CD4-positive, alpha-beta T cell treated with Interleukin-2 at 100 ng/mL for 4 hours (primary cell): ENCODE results near the gene EPHA4.
A peak's percentile ranks its signal among the peaks of the same experiment; 100 is the strongest.

Experiments
- DNase-seq: peaks from one replicate; pipeline ENCODE4 v3.0.0-alpha.2; 2020; ENCODE audit warnings: low spot score

The EPHA4 gene

DNA sequence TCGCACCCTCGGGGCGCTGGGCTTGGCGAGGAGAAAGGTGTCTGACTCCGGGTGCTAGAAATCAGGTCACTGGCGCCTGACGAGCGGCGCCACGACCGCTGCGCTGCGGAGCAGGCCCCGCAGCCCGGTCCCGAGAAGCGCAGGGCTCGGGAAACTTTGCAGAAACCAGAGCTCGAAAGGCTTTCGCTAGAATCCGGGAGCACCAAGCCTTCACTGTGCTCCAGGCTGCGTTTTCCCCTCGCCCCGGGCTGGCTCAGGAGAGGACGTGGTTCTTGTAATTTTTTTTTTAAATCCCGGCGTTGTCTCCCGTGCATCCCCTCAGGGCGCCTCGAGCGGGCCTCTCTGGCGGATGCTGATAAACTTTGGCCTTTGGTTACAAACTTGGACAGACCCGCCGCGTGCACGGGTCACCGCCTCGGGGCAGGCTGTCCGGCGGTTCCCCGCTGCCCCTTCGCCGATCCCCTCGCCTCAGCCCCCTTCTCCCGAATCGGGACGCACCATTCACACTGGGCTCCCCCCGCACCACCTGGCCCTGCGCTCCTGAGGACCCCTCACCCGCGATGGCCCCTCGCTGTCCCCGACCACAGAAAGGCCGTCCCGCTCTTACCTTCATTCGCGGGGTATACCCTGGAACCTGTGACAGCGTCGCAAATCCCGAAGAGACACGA is 419 bp downstream of the EPHA4 start:
- peak; percentile 24 for DNase-seq

DNA sequence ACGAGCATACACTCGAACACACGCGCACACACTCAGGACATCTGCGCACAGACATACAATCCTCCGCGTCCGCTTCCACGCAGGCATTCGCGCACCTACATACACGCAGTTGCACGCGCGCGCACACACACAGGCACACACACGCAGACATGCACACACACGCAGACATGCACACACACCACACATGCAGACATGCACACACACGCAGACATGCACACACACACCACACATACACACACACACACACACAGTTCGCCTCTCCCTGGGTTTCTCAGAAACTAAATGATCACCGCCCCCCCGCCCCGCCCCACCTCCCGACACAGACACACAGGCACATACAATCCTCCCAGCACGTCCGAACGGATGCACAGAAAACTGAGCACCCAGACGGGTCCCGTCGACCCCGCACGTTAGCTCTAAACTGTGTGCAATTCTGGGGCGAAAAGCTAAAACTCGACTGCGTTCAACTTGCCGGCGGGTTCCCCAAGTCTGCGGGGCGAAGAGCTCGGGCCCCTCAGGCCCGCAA is 1.0 kb downstream of the EPHA4 start:
- DNase-seq = peak; percentile 61

DNA sequence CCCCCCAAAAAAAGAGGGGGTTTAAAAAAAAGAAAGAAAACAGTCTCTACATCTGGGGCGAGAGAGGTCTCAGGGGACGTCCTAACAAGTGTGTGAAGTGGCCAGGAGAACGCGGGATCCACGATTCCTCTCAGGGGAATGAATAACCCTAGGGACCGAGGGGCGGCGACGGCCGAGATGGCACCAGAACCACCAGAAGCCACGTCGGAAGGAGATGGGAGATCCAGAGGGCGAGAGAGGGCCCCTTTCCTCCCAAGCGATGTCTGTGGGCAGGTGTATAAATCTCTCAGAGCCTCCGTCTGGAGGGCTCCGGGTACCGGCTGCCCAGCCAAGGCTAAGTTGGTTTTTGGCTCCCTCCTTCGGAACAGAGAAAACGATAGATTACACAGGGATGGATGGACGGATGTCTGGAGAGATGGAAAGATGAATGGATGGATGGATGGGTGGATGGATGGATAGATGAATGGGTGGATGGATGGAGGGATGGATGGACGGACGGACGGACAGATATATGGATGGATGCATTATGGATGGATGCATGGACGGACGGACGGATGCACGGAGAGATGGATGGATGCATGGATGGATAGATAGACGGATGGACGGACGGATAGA is 1.7 kb downstream of the EPHA4 start:
- peak; percentile 30 for DNase-seq

DNA sequence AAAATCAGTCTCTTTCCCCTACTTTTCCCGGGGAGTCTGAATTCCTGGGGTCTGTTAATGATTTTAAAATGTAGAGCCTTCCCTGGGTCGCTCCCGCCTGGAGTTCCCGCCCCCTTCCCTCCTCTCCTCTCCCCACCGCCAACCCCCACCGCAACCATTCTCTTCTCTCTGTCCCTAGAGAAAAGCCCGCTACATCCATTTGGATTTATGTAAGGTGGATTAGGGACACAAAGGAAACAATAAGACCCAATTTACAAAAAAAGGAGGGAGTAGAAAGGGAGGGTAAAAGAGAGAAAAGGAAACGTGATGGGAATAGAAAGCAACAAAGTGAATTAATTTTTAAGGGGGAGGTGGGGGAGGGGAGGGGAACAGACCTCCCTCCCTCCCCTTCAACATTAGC is 2.2 kb downstream of the EPHA4 start:
- no peak for DNase-seq

DNA sequence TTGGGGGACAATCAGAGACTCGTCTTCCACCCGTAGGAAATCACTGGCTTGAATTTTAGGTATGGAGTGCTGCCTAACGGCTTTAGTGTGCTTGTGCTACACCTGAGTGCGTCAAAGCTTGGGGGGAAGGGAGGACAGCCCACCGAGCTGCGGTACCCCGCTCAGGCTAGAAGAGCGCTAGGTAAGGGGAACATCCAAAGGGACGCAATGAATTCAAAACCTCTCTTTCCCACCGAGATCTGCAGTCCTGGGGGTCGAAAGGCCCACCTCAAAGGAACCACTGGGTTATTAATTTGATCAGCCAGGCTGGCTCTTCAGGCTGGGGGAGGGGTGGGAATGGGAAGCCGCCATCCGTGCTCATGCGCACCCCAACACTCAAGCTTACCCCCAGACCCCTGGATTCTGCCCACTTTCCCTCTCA is 2.7 kb downstream of the EPHA4 start:
- DNase-seq = no peak

DNA sequence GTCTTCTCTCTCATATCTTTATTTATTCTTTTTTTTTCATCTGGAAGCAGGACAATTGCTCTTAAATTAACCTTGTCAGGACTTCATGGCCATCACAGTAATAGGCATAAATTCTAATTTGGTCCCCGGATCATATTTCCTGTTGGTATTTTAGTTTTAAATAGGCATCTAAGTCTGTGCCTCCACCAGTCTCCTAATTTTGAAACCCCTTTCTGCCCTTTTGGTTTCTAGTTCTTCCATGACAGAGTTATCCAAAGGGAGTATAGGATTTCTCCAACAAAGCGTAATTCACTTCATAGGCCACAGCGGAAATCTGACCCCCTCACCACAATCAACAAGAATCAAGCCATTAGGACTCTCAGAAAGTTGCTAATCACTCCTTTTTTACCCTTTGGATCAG is 3.8 kb downstream of the EPHA4 start:
- no peak for DNase-seq

DNA sequence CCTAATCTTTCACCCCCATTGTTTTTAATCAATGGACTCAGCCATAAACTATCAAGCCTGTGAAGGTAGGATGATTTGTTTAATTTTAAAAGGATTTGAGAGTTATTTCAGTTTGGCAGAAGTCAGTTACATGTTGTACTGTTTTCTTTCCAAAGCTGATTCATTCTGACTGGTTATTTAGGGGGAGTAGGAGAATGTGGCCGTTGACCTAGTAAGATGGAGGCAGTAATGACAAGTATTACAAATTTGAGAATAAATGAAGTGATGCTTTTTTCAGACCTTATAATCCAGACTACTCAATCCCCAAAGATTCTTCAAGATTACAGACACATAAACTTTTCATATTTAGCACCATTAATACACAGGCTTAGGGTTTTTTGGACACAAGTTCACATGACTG is 4.3 kb downstream of the EPHA4 start:
- DNase-seq = no peak

DNA sequence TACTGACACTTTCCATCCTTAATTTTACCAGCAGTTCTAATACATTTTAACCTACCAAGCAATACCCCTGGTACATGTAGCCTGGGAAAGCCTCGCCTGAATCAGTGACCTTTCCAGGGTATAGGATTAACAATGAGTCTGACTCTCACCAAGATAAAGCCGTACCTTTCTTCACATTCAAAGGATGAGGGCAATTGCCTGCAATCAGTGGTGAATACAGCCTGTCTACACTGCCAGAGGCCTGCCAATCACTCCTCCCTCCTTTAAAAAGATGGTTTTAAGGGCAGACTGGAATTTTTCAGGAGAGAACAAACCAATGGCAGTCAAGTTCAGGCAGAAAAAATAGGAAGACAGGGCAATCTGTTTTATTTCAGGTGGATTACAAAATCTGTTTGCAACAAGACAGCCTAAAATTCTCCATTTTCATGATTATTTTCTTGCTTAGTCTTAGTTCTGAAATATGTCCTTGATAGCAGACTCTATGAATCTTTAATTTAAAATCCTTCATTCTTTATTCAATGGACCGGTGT is 4.8 kb downstream of the EPHA4 start:
- DNase-seq = no peak

DNA sequence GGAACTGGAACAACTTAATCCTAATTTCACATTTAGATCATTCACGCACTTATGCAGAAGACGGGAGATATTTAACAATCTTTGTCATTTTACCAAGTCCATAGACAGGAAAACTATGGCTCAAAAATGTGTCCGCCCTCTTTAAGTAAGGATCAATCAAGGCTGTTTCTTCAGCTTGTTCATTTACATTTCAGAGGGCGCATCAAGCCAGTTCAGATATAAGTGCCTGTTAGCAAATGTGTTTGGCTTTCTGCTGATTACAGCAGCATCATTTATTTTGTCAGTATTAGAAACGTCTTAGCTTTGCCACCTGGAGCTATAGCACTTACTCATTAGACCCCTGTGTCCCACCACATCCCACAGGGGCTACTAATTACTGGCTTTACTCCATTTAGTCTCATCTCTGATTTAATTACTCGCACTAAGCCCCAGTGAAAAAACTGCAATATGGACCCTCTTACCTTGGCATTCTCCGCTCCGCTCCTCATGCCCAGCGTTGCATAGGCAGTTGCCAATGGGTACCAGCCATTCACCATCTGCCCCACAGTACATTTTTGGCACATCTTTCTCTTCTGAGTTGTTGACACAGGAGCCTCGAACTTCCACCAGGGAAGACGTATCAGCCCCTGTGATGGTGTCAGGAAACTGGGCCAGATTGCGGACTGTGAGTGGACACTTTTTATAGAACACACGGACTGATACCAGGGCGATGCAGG is 8.7 kb downstream of the EPHA4 start:
- no peak for DNase-seq

DNA sequence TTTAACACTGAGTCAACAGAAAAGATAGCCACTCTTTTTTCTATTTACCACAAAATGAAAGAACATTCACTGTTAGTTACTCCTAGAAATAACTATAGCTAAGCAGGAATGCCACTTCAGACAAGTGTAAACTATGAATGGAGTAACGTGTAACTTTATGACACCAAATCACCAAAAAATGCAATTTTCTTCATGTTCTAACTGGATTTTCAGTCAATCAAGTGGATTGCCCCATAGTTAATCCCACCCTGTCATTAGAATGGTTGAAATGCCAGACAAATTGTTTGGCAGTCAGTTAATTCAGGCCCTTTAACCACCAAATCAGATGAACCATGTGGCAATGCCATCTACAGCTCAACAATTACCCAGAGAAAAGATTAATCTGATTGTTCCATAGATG is 9.9 kb downstream of the EPHA4 start:
- no peak for DNase-seq

DNA sequence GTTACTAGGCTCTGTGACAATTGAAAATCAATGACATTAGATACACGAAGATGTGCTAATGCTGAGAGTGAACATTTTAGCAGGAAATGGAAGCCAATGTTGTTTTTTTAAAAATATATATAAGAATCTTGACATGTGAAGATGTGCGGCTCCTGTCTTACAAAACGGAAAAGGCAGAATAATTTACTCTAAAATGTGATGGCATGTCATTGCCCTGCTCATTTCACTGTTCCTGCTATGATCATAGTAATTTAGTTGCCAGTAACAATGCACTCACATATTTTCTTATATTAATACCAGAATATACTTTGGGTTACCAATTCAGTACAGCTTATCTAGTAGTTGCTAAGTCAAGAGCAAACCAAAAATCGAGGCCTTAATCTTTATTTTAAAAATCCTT is 10.3 kb downstream of the EPHA4 start:
- no peak for DNase-seq

DNA sequence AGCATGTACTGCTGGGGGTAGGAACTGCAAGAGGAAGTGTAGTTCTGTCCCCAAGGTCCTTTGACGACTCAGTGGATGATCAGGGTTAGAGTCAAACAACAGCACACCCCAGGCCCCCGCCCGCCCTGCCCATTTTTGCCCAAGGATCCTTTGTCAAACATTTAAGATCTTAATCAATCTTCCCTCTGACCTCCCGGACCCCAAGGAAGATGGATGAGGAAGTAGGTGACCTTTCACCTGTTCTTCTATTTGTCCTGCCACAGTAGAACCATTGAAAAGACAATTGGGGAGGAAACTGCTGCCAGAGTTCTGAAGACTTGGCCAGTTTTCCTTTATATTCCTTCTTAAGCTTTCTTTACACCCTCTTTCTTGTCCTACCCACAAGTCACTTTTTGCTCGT is 12.1 kb downstream of the EPHA4 start:
- DNase-seq = no peak

DNA sequence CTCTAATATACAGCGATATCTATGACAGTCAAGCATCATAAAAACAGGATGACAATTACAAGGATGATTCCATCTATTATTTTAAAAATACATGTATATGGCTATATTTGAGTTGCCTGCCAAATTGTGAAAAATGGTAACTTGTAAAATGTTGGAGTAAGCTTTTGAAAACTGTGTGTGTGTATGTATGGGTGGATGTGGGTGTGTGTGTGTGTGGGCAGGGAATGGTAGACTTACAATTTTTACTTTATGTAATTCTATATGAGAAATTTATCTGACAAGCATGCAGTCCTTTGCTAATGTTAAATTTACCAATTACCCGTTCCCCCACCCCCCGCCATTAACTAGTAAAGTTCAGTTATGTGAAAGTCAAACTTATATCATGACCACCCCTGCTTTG is 14.0 kb downstream of the EPHA4 start:
- DNase-seq = no peak

DNA sequence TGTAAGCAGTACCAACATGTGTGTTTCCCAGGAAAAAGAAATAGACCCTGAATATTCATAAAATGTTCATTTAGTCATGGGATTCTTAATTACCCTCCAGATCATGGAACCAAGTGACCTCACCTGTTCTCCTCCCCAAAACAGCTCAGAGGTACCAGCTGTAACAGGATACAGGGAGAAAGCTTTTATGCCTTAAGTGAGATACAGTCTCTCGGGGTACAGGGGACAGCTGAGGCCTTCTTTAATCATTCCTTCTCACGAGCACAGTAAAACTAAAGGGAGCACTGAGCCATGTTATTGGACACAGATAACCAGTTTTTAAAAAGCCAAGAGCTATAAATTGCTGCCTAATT is 16.6 kb downstream of the EPHA4 start:
- no peak for DNase-seq

DNA sequence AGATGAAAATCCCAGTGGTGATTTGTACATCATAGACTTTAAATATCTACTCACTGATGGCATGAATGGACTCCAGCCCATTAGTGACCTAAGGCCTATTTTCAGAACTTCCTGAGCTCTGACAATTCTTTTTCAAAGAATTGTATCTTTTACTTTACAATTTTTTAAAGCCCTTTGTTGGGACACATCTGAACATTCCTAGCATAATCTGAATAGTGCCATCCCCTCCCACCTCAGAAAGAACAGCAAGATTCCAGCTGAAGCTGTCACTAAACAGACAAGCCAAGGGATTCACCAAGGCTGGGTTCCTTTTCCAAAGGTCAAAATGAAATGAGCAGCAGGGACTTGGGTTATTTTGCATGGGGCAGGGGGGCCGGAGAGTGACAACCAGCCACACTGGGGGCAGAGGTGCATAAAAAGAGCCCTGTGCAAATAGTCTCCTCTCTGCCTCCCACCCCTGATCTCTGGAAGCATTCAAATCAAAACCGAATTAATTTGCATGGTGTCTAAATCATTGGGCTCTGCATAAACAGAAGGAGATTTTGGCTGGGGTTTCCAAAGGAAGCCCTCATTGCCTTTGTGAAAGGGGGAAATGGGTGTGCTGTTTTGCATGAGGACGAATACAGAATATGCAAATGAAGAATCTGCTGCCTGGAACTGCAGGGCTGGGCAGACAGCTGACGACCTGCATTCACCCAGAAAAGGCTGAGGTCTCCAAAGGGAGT is 17.2 kb downstream of the EPHA4 start:
- DNase-seq = peak; percentile 19

DNA sequence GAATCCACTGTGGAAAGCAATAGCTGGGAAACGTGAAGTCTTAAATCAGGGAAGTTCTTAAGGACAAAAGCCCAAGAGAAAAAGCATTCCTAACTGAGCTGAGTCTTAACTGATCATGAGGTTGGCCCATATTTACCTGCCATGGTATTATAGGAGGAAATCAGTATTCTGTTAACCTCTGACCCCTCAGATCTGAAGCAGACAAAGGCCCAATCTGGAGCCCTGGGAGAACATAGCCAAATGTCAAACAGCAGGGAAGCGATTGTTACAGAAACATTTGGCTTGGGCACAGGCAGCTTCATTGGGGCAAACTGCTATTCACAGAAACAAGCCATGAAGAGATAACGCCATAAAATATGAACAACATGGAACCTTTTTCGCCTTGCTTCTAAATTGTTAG is 18.8 kb downstream of the EPHA4 start:
- no peak for DNase-seq

DNA sequence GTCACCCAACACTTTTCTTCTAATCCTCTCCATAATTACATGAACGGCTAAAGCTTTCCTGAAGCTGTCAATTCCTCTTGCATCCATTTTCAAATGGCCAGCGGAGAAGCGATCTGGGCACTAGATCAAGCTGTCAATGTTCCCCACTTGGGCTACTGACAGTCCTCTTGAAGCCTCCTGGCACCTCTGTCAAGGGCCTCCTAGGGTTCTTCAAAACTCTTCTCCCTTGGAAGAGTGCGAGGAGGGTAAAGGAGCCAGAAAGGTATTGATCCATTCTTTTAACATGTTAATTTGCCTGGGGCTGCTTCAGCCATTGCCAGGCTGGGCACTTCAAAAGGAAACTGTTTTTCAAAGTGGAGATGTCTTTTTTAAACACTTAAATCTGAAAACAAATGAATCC is 19.8 kb downstream of the EPHA4 start:
- no peak for DNase-seq

DNA sequence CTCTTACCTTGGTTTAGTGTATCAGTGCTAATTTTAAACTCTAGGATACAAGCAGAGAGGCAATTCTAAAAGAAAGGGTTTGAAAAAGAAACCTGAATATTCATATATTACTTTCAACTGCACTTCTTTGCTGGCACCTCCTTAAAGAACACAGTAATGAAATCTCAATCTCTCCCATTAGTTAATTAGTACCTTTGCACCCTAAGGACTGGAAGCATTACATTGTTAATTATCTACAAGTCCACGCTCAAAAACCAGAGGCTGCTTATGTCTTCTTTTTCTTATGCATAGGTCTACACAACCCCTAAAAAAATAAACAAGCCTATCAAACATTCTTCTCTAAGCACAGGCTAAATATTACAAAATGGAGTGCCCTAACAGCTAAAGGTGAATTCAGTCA is 20.2 kb downstream of the EPHA4 start:
- no peak for DNase-seq

DNA sequence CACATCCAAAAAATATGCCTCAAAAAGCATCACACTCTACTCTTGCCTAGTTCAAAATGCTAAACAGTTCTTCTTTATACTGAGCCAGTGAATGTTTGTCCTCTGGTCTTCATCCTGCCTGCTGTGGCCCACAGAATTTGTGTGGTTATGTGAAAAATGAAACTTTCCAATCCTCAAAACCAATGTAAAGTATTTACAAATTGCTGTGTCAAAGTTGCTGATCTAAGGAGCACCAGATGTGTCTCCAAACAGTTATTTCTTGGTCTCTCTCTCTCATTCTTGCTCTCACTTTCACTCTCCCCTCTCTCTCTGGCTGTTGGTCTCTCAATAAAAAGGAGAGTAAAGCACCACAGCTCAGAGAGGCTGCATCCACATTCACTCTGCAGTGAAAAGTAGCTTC is 23.0 kb downstream of the EPHA4 start:
- DNase-seq = no peak

DNA sequence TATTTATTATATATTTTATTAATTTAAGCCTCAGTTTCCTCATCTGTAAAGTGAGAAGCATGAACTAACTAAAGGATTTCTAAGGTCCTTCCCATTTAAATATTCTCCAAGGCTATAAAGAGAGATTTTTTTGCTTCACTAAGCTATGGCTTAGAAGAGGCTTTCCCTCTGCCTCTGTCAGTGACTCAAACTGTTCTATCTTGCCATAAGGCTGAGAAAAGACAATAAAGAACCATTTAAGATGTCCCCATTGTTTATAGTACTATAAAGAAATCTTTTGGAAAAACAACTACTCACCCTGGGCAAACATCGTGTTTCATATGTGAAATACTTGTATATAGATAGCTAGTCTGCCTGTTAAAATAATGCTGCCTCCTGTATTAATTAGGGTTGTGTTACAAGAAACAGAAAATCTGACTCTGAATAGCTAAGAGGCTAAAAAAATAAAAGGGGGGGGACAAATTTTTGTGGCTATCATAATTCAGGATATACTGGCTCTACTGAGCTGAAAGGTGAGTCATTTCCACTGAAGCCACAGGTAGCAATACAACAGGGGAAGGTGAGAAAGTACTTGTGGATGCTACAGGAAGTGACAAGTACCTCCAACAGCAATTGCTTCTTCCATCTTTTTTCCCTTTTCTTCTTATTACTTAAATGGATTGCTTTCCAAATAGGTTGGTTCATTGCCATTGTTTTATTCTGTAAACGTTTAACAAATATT is 25.4 kb downstream of the EPHA4 start:
- DNase-seq = peak; percentile 47

DNA sequence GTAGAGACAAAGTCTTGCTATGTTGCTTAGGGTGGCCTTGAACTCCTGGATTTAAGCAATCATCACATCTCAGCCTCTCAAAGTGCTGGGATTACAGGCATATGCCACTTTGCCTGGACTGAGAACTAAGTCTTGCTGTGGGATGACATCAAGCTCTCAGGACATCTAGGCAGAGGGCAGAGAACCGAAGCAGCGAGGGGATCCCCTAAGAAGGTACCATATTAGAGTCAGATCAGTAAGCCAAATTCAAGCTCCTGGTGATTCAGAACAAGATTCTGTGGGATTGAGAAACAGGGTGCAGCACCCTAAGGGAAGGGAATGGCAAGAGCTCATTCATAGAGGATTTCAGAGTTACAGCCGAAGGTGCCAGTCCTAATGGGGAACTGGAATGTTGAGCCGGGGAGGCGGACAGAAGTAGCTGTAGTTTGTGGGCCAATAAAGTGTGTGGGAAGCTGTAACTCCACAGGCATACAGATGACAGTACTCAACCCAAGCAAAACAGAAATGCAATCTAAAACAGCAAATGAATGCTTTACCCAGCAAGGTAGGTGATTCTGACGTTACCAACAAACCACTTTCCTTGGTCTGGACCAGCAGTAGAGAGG is 30.9 kb downstream of the EPHA4 start:
- DNase-seq = no peak
